ENCODE results near the gene TOB1. TPM values are rescaled to one million over a fixed set of nuclear protein-coding genes. Genes with fewer than 3 reads are reported as not detected.
A peak's percentile ranks its signal among the peaks of the same experiment; 100 is the strongest.

Gene TOB1
- total RNA-seq, 1 experiment from 2014 or later = 31.6 TPM

DNA sequence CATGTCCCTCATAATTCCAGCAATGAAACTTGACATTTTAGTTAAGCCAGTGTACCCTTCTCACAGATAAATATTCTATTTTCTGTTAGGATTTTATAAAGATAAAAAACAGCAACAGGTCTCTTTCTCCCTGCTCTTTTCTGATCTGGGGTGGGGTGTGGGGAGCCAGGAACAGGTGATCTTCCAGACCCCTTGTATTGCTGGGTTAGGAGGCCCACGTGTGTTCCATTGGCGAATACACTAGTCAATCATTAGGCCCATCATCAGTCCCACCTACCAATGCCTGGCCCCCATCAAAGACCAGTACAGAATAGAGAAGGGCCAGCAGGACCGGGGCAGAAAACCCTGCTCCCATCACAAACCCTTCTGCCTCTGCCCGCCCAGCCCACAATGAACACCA is 40.3 kb upstream of the TOB1 start:
- Histone ChIP-seq H3K27me3 (ENCODE audit: insufficient read depth, low read length) (no peaks in the 10 kb centered on the region), H3K4ac (ENCODE audit: low read depth, low read length) (no peak overlapping the region), H3K27ac (ENCODE audit: insufficient read length, low read depth, low read length) (no peak overlapping the region), H3K9me3 (ENCODE audit: control insufficient read depth, low read depth, low read length) (no peaks in the 10 kb centered on the region), H4K8ac (replicated peaks; ENCODE audit: insufficient read length, low read depth, low read length) (no peak overlapping the region), H2AFZ (ENCODE audit: low read length) (no peak overlapping the region), H4K5ac (ENCODE audit: insufficient read length, low read depth, low read length) (no peak overlapping the region), H2BK15ac (ENCODE audit: low read depth, low read length) (no peak overlapping the region), H3K23ac (ENCODE audit: insufficient read length, low read depth, low read length) (no peak overlapping the region), H3T11ph (ENCODE audit: low read length) (no peak overlapping the region), H2BK5ac (ENCODE audit: insufficient read length, low read length) (no peak overlapping the region), H2BK12ac (ENCODE audit: insufficient read length, low read depth, low read length) (no peak overlapping the region), H3K79me2 (ENCODE audit: insufficient read depth, low read length) (no peaks in the 10 kb centered on the region), H3K14ac (ENCODE audit: insufficient read depth, low read length) (no peak overlapping the region), H3K79me1 (ENCODE audit: insufficient read depth, low read depth, low read length, poor library complexity, severe bottlenecking) (no peaks in the 10 kb centered on the region), H2BK20ac (ENCODE audit: low read depth, low read length, poor library complexity, severe bottlenecking) (no peak overlapping the region), H3K23me2 (ENCODE audit: insufficient read length, low read depth, low read length, poor library complexity, severe bottlenecking) (no peaks in the 10 kb centered on the region), H2AK5ac (ENCODE audit: insufficient read length, low read length) (no peak overlapping the region), H3K4me1 (ENCODE audit: insufficient read depth, low read length) (peaks cover 13% of the 10 kb centered on the region), H4K20me1 (ENCODE audit: control insufficient read depth, insufficient read depth, insufficient read length) (no peaks in the 10 kb centered on the region), H3K18ac (ENCODE audit: insufficient read length, low read depth, low read length) (no peak overlapping the region), H2BK120ac (ENCODE audit: low read depth, low read length, poor library complexity, severe bottlenecking) (no peak overlapping the region), H3K9ac (ENCODE audit: extremely low read depth, insufficient read length, low read length) (no peak overlapping the region), H3K56ac (ENCODE audit: insufficient read length, low read depth, low read length) (no peak overlapping the region), H3K4me2 (ENCODE audit: insufficient read depth, insufficient read length, low read length) (no peak overlapping the region), H4K91ac (ENCODE audit: insufficient read length, low read depth, low read length) (no peak overlapping the region)
- WGBS (ENCODE audit: extremely low coverage, insufficient read length, low lambda C conversion rate) = no CpG with 5 or more reads among the region's 4 CpGs
- Mint-ChIP-seq H3K9me3 (no peaks in the 10 kb centered on the region; a peak in 1 of 5 replicates), H3K4me1 (peaks cover 57 to 66% of the 10 kb centered on the region in 2 experiments), H3K27ac (peak overlapping the region in 2 of 3 experiments; percentile 11 to 81; a peak in 2 of 7 replicates), H3K27me3 (ENCODE audit: low read depth) (no peaks in the 10 kb centered on the region; the same call in 1 of the 2 replicates), H3K36me3 (ENCODE audit: insufficient read depth in 1 of 3, low read depth in 3 of 3) (no peaks in the 10 kb centered on the region; a peak in 1 of 7 replicates), H3K4me3 (no peak overlapping the region)
- TF ChIP-seq, protein P1, sequence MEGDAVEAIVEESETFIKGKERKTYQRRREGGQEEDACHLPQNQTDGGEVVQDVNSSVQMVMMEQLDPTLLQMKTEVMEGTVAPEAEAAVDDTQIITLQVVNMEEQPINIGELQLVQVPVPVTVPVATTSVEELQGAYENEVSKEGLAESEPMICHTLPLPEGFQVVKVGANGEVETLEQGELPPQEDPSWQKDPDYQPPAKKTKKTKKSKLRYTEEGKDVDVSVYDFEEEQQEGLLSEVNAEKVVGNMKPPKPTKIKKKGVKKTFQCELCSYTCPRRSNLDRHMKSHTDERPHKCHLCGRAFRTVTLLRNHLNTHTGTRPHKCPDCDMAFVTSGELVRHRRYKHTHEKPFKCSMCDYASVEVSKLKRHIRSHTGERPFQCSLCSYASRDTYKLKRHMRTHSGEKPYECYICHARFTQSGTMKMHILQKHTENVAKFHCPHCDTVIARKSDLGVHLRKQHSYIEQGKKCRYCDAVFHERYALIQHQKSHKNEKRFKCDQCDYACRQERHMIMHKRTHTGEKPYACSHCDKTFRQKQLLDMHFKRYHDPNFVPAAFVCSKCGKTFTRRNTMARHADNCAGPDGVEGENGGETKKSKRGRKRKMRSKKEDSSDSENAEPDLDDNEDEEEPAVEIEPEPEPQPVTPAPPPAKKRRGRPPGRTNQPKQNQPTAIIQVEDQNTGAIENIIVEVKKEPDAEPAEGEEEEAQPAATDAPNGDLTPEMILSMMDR (conservative IDR thresholded peaks at IDR 0.05) = no peak
- DNase-seq = no peak

Measured in H9 (cell line).